PC-3 (cell line): Measurements from ENCODE around the gene PXMP4. TPM values are rescaled to one million over a fixed set of nuclear protein-coding genes. Genes with fewer than 3 reads are reported as not detected.
"Not testable (repeated sequence)": the region's sequence is repeated elsewhere in the genome, so short reads cannot be mapped to it uniquely, and the experiment has no call there.

Experiments
- ATAC-seq: fragments of 200-7000 bp; cut with Tn5 transposase; 2 replicates; pipeline ENCODE4 v1.9.1; 2020; ENCODE audit warnings: mild to moderate bottlenecking, moderate library complexity
- BruUV-seq: library from RNA; stranded (reverse); fragments of 400-500 nt; replicated peaks from 2 replicates; lab custom pipeline; 2021; lab: Mats Ljungman, UMichigan
- CTCF ChIA-PET: fragments of 300-600 bp; sonication (Branson Sonifier 250); formaldehyde crosslinking; loops from one replicate; lab custom pipeline; 2022; ENCODE audit warnings: antibody characterized with exemption; lab: Charles Lee
- POLR2A ChIA-PET: fragments of 300-600 bp; sonication (Branson Sonifier 250); formaldehyde crosslinking; loops from one replicate; lab custom pipeline; 2022; ENCODE audit warnings: antibody characterized with exemption; ENCODE audit not compliant: unreplicated experiment; lab: Charles Lee
- DNase-seq: peaks from one replicate; pipeline ENCODE4 v3.0.0-alpha.2; 2015
- H2AFZ ChIP-seq: fragments of 300-600 bp; sonication (generic); 2 replicates; pipeline ENCODE4 v1.6.0; 2016; ENCODE audit warnings: antibody characterized with exemption, low read length
- H3F3A ChIP-seq: fragments of 300-600 bp; sonication (generic); one replicate; pipeline ENCODE4 v1.6.0; 2017; ENCODE audit warnings: antibody characterized with exemption, low read length, control low read depth, mild to moderate bottlenecking; ENCODE audit not compliant: unreplicated experiment
- H3K27ac ChIP-seq: fragments of 300-600 bp; sonication (generic); 2 replicates; pipeline ENCODE4 v1.5.1; 2016; ENCODE audit warnings: mild to moderate bottlenecking, low read length
- H3K27me3 ChIP-seq: fragments of 300-600 bp; sonication (generic); 2 replicates; pipeline ENCODE4 v1.6.1; 2016; ENCODE audit warnings: low read length, mixed read lengths
- H3K36me3 ChIP-seq: fragments of 300-600 bp; sonication (generic); 2 replicates; pipeline ENCODE4 v1.6.1; 2016; ENCODE audit warnings: low read depth, mixed run types, low read length, mixed read lengths
- H3K4me1 ChIP-seq: fragments of 300-600 bp; sonication (generic); 2 replicates; pipeline ENCODE4 v1.5.1; 2016; ENCODE audit warnings: low read length; ENCODE audit not compliant: insufficient read depth
- H3K4me2 ChIP-seq: fragments of 300-600 bp; sonication (generic); 2 replicates; pipeline ENCODE4 v1.6.0; 2016; ENCODE audit warnings: low read length
- H3K4me3 ChIP-seq: fragments of 300-600 bp; sonication (generic); 2 replicates; pipeline ENCODE4 v1.5.1; 2016; ENCODE audit warnings: mild to moderate bottlenecking, low read length, mixed read lengths
- H3K79me2 ChIP-seq: fragments of 300-600 bp; sonication (generic); 2 replicates; pipeline ENCODE4 v1.6.1; 2017; ENCODE audit warnings: low read length, mixed read lengths
- H3K9ac ChIP-seq: fragments of 300-600 bp; sonication (generic); 2 replicates; pipeline ENCODE4 v1.6.0; 2016; ENCODE audit warnings: mild to moderate bottlenecking, low read length
- H3K9me2 ChIP-seq: fragments of 300-600 bp; sonication (generic); replicated peaks from 2 replicates; pipeline ENCODE4 v1.6.1; 2016; ENCODE audit warnings: mixed run types, low read length, mixed read lengths
- H3K9me3 ChIP-seq: fragments of 300-600 bp; sonication (generic); 2 replicates; pipeline ENCODE4 v1.6.1; 2016; ENCODE audit warnings: low read length, mixed read lengths
- H4K20me1 ChIP-seq: fragments of 300-600 bp; sonication (generic); 2 replicates; pipeline ENCODE4 v1.6.1; 2016; ENCODE audit warnings: low read length, mixed read lengths
- EZH2 ChIP-seq: fragments of 300-600 bp; sonication (generic); IDR thresholded peaks from one replicate; pipeline ENCODE4 v1.6.1; 2017; ENCODE audit warnings: antibody characterized with exemption, mild to moderate bottlenecking, low read length; ENCODE audit not compliant: unreplicated experiment
- EZH2phosphoT487 ChIP-seq: fragments of 300-600 bp; sonication (generic); IDR thresholded peaks from 2 replicates; pipeline ENCODE4 v1.6.1; 2018; ENCODE audit warnings: mild to moderate bottlenecking, antibody characterized with exemption, low read length, borderline replicate concordance
- intact Hi-C: fragments of 100-400 bp; cut with micrococcal nuclease; formaldehyde crosslinking; loops from 2 replicates; pipeline ENCODE4 v1.9.0; 2023
- total RNA-seq: library from RNA; depleted of rRNA; stranded (reverse); fragments of >200 nt; gene quantifications from 2 replicates; pipeline ENCODE4 v1.2.3, GENCODE V29; 2014
- TF ChIP-seq, protein P1 (sequence below): fragments of 300-600 bp; sonication (generic); conservative IDR thresholded peaks from 2 replicates; pipeline ENCODE4 v1.5.1; 2017; ENCODE audit warnings: antibody characterized with exemption, low read depth, mild to moderate bottlenecking, low read length

Gene PXMP4
- total RNA-seq, 1 experiment from 2014 or later = not detected

- H3K9me2 ChIP-seq = no peaks in the 10 kb centered on the region
- intact Hi-C loops = no loop called here
- no peak overlapping the region for H3K4me3 ChIP-seq
- no peaks in the 10 kb centered on the region for H3K36me3 ChIP-seq
- H4K20me1 ChIP-seq = no peaks in the 10 kb centered on the region
- no peaks in the 10 kb centered on the region for H3K4me1 ChIP-seq
- no peaks in the 10 kb centered on the region for H3K79me2 ChIP-seq
- BruUV-seq = no TSS peak
- no peak overlapping the region for H3K9ac ChIP-seq
- no peak for TF ChIP-seq EZH2phosphoT487
- TF ChIP-seq, protein P1, sequence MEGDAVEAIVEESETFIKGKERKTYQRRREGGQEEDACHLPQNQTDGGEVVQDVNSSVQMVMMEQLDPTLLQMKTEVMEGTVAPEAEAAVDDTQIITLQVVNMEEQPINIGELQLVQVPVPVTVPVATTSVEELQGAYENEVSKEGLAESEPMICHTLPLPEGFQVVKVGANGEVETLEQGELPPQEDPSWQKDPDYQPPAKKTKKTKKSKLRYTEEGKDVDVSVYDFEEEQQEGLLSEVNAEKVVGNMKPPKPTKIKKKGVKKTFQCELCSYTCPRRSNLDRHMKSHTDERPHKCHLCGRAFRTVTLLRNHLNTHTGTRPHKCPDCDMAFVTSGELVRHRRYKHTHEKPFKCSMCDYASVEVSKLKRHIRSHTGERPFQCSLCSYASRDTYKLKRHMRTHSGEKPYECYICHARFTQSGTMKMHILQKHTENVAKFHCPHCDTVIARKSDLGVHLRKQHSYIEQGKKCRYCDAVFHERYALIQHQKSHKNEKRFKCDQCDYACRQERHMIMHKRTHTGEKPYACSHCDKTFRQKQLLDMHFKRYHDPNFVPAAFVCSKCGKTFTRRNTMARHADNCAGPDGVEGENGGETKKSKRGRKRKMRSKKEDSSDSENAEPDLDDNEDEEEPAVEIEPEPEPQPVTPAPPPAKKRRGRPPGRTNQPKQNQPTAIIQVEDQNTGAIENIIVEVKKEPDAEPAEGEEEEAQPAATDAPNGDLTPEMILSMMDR = no peak
- TF ChIP-seq EZH2 = no peak
- DNase-seq (no peak), ATAC-seq (no peak)
- no peaks in the 10 kb centered on the region for H3F3A ChIP-seq
- no peaks in the 10 kb centered on the region for H3K9me3 ChIP-seq
- ChIA-PET CTCF (no interaction called here), POLR2A (no interaction called here)
- no peak overlapping the region for H3K27ac ChIP-seq
- no peak overlapping the region for H2AFZ ChIP-seq
- H3K27me3 ChIP-seq = no peaks in the 10 kb centered on the region
- H3K4me2 ChIP-seq = no peak overlapping the region
These were observed 18.3 kb downstream of the PXMP4 start for GRCh38 chr20:33701629-33702450.

DNA sequence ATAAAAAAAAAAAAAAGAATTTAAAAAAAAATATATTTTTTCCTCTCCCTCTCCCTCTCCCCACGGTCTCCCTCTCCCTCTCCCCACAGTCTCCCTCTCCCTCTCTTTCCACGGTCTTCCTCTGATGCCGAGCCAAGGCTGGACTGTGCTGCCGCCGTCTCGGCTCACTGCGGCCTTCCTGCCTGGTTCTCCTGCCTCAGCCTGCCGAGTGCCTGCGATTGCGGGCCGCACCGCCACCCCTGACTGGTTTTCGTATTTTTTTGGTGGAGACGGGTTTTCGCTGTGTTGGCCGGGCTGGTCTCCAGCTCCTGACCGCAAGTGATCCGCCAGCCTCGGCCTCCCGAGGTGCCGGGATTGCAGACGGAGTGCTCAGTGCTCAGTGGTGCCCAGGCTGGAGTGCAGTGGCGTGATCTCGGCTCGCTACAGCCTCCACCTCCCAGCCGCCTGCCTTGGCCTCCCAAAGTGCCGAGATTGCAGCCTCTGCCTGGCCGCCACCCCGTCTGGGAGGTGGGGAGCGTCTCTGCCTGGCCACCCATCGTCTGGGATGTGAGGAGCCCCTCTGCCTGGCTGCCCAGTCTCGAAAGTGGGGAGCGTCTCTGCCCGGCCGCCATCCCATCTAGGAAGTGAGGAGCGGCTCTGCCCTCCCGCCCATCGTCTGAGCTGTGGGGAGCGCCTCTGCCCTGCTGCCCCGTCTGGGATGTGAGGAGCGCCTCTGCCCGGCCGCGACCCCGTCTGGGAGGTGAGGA, 19.2 kb downstream of the PXMP4 start:
- H3F3A ChIP-seq, H3K4me3 ChIP-seq, CTCF ChIA-PET, H3K4me2 ChIP-seq, DNase-seq, H3K9ac ChIP-seq, POLR2A ChIA-PET, intact Hi-C loops, H3K27me3 ChIP-seq, H2AFZ ChIP-seq, H3K36me3 ChIP-seq, BruUV-seq, H3K27ac ChIP-seq, H3K79me2 ChIP-seq, H3K9me3 ChIP-seq, H3K4me1 ChIP-seq, H3K9me2 ChIP-seq, H4K20me1 ChIP-seq, ATAC-seq: not testable (repeated sequence)

DNA sequence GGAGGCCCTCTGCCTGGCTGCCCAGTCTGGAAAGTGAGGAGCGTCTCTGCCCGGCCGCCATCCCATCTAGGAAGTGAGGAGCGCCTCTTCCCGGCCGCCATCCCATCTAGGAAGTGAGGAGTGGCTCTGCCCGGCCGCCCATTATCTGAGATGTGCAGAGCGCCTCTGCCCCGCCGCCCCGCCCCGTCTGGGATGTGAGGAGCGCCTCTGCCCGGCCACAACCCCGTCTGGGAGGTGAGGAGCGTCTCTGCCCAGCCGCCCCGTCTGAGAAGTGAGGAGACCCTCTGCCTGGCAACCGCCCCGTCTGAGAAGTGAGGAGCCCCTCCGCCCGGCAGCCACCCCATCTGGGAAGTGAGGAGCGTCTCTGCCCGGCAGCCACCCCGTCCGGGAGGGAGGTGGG, 21.1 kb downstream of the PXMP4 start:
- BruUV-seq, H3K9me3 ChIP-seq, H3K9me2 ChIP-seq, H3K27ac ChIP-seq, H3K79me2 ChIP-seq, H3F3A ChIP-seq, H3K36me3 ChIP-seq, H2AFZ ChIP-seq, H3K9ac ChIP-seq, H3K4me1 ChIP-seq, H3K4me2 ChIP-seq, POLR2A ChIA-PET, DNase-seq, H3K4me3 ChIP-seq, H3K27me3 ChIP-seq, CTCF ChIA-PET, H4K20me1 ChIP-seq, intact Hi-C loops, ATAC-seq: not testable (repeated sequence)
